ENCODE results near the gene SP100.

- TF ChIP-seq CTCF (IDR thresholded peaks at IDR 0.05) (no peak), POLR2A (IDR thresholded peaks at IDR 0.05) (no peak)
These were observed 69.9 kb downstream of the SP100 start for GRCh38 chr2:230485801-230486341.

Measured in right lobe of liver (tissue), 4 donors.